Skeletal muscle cell (primary cell): ENCODE data around the gene ELOVL7.
"Not testable (repeated sequence)": the region's sequence is repeated elsewhere in the genome, so short reads cannot be mapped to it uniquely, and the experiment has no call there.

Experiments used
- DNase-seq: peaks from one replicate; pipeline ENCODE4 v3.0.0-alpha.2; 2010; ENCODE audit warnings: low read depth
- H3K4me3 ChIP-seq: 2 replicates; pipeline ENCODE4 v1.5.1; 2011; ENCODE audit warnings: low read depth, mild to moderate bottlenecking, control low read depth, low read length, moderate library complexity

ELOVL7 gene

DNA sequence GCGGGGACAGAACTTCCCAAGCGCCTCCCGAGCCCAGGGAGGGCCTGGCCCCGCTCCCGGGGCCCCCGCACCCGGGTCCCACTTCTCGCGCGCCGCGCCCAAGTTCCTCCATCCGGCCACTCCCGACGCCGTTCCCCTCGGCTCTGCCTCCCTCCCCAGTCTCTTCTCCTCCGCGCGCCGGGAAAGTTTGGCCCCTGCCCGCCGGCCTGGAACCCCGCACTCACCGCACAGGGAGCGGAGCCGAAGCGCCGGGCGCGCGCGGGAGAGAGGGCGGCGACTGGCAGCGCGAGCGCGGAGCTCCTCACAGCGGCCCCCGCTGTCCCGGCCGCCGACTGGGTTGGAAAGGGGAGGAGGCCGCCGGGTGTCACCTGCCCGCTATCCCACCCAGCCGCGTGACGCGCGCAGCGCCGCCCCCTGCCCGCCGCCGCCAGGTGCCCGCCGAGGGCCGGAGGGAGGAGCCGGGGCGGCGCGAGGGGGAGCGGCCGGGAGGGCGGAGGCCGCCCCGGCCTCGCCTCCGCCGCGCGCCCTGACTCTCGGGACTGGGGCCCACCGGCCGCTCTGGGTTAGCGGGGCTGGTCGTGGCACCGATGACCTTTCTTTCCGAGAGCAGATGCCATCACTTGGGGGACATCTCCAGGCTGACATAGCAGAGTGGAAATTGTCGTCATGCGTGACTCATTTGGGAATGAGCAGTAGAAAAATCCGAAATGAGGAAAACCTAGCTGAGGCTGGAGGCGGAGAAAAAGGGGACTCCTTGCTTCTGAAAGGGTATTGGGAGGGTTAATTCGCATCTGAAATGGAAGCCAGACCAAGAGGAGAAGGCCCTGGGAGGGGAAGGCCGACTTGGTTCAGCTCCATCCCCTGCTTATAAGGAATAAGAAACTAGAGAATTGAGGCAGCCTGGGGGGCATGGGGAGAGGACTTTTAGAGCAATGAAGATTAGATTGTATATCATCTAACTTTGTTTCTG is at the start of gene ELOVL7:
TSS of gene ELOVL7 (minus strand) at position 334 of the 970 bp plus-strand sequence. CDS start 56,872 bp downstream, outside the sequence.
- peak within 1 kb of the TSS; percentile 70 for H3K4me3 ChIP-seq
- DNase-seq: no peak

DNA sequence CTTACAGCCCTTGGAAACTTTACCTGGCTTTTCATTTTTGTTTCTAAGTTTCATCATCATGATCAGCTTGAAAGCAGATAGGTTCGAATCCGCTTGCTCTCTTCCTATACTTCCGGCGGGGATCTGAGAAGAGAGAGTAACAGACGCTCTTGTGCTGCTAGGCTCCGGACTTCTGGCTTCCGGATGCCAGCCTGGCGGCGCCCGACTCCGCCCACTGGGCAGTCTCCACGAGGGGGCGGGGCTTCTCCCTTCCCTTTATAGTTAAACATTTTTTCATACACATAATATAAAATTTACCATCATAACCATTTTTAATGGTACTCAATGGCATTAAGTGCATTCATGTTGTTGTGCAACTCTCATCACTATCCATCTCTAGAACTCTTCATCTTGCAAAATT is 49.5 kb upstream of the ELOVL7 start:
- no peak for DNase-seq
- H3K4me3 ChIP-seq: no peak overlapping the region

GRCh38 chr5:60891667-60892066 is 47.6 kb upstream of the ELOVL7 start:
- H3K4me3 ChIP-seq: no peak overlapping the region
- no peak for DNase-seq

DNA sequence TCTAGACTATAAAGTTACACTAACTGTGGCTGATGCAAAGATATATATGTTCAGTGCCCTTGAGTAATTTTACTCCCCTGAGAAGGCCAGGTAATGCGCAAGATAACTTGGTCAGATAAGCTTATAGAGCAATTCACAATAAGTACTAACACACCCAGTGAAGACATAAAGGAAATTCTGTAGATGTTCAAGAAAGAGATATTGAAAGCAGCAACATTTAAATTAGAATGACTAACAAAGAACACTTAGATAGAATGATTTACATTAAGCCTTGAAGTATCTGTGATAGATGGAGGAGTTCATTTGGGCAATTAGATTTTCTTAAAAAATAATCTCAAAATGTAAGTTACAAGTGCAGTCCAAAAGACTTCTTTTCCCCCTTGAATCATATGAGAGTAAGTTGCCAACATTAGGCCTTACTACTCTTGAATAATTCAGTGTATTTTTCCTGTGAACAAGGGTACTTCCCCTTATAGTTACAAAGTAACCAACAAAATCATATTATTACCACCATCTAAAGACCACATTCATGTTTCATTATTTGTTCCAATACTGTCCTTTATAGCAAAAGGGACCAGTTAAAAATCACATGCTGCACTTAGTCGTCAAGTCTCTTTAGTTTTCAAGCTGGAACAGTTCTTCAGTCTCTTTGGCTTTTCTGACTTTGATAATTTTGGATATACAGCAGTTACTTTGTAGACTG is 44.4 kb upstream of the ELOVL7 start:
- no peak for DNase-seq

GRCh38 chr5:60887746-60888145 is 43.7 kb upstream of the ELOVL7 start:
- DNase-seq: no peak

More for the DNA sequence above, 44.4 kb upstream of the ELOVL7 start:
- H3K4me3 ChIP-seq: no peak overlapping the region

GRCh38 chr5:60887096-60887495 is 43.0 kb upstream of the ELOVL7 start:
- H3K4me3 ChIP-seq: no peak overlapping the region
- DNase-seq: no peak

More at GRCh38 chr5:60887746-60888145, 43.7 kb upstream of the ELOVL7 start:
- H3K4me3 ChIP-seq: no peak overlapping the region

- no peak overlapping the region for H3K4me3 ChIP-seq
- no peak for DNase-seq
Observed at GRCh38 chr5:60886158-60886557, 42.1 kb upstream of the ELOVL7 start.

DNA sequence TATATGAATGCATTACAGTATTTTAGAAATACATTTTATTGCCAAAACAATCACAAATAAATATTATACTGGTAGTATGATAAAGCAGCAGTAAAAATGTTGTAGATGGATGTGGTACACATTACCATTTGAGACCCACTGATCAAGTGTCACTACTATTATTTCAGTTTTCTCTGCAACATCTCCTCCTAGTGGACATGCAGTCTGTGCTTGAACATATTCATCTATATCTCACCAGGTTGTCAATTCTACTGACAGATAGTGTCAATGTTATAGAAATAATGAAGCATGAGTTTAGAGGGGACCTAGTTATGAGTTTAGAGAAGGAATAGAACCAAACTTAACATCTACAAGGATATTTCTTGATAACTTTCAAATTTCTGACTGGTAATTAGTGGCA is 39.2 kb upstream of the ELOVL7 start:
- H3K4me3 ChIP-seq: no peak overlapping the region
- no peak for DNase-seq

- DNase-seq: no peak
- no peak overlapping the region for H3K4me3 ChIP-seq
Observed at GRCh38 chr5:60872892-60873291, 28.8 kb upstream of the ELOVL7 start.

DNA sequence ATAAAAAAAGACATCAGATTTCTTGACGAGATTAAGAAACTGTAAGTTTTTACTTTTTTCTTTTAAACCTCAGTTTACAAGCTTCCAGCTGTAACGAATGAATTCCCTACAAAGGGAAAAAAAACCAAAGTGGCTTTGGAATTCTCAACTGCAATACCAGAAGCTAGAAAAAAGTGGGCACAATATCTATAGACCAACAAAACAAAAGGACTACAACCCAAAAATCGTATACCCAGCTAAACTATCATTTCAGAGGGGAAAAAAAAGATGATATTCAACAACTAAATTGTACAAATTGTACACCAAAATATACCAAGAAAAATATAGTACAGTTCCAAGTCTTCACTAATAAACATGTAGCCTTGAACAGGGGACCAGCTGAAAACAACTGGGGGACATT is 26.8 kb upstream of the ELOVL7 start:
- H3K4me3 ChIP-seq: no peak overlapping the region
- DNase-seq: no peak

DNA sequence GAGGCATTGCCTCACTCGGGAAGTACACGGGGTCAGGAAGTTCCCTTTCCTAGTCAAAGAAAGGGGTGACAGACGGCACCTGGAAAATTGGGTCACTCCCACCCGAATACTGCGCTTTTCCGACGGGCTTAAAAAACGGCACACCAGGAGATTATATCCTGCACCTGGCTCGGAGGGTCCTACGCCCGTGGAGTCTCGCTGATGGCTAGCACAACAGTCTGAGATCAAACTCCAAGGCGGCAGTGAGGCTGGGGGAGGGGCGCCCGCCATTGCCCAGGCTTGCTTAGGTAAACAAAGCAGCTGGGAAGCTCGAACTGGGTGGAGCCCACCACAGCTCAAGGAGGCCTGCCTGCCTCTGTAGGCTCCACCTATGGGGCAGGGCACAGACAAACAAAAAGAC is 16.5 kb upstream of the ELOVL7 start:
- not testable (repeated sequence) for H3K4me3 ChIP-seq, DNase-seq

DNA sequence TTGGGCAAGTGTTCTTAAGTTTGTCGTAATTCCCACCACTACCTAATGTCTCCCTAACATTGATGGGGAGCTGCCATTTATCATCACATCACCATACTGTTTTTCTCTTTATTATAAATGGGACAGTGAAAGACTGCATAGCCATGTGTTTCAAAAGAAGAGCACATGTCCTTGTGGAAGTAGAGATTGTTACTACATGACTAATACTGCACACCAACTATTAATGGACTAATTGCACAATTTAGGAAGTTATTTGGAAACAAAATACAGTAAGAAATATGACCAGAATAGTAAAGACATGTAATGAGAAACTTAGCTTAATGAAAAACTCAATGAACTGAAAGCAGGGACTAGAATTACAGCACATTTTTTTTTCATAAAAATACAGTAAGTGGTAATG is 12.0 kb upstream of the ELOVL7 start:
- peak; percentile 14 for DNase-seq
- H3K4me3 ChIP-seq: no peak overlapping the region

DNA sequence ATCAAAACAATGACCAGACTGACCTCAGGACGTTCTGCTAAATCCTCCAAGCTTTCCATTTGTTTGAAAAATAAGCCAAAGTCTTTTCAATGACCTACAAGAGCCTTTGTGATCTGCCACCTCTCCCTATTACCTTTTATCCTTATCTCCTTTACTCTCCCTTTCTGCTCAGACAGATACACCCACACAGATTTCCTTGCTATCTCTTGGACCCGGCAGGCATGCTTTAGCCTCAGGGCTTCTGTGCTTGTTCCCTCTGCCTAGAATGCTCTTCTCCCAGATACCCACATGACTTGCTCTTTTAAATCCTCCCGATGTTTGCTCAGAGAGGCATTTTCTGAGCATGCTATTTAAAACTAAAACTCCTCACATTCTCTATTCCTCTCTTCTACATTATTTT is 8.9 kb upstream of the ELOVL7 start:
- DNase-seq: no peak
- no peak overlapping the region for H3K4me3 ChIP-seq

DNA sequence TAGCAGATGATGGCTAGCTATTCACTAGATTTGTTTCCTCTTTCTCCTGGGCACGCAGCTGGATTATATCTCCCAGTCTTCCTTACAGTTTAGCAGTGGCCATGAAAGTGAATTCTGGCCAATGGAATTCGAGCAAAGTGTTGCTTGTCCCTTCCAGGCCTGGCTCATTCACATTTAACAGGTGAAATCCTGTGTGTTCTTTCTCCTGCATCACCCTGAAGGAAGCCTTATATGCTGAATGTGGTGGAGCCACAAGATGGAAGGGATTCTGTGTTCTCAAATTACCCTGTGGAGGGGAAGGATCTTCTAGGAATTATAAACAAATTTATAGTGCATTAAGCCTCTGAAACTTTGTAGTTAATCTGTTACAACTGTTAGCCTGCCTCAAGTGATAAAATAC is 8.2 kb upstream of the ELOVL7 start:
- H3K4me3 ChIP-seq: no peak overlapping the region
- no peak for DNase-seq

DNA sequence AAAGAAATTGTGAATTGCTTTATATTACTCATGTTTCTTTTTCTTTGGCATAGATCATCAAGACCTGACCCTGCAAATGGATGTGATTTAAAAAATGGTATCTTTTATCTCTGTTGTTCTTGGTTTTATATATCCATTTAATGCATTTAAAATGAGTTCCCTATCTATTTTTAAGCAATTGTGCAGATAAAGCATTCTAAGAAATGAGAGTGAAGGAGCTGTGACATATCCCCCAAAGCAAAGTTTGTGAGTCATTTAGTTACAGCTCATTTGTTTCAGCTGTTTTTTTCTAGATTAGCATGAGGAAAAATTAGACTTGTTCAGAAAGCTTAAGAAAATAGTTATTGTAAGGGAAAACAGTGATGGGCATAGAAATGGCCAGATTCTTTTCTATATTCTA is 7.6 kb upstream of the ELOVL7 start:
- no peak for DNase-seq
- no peak overlapping the region for H3K4me3 ChIP-seq

- H3K4me3 ChIP-seq: no peak overlapping the region
- no peak for DNase-seq
Observed at GRCh38 chr5:60846298-60846697, 2.2 kb upstream of the ELOVL7 start.

- H3K4me3 ChIP-seq: peak overlapping the region; percentile 70
Observed at GRCh38 chr5:60843386-60843935, 608 bp downstream of the ELOVL7 start.

DNA sequence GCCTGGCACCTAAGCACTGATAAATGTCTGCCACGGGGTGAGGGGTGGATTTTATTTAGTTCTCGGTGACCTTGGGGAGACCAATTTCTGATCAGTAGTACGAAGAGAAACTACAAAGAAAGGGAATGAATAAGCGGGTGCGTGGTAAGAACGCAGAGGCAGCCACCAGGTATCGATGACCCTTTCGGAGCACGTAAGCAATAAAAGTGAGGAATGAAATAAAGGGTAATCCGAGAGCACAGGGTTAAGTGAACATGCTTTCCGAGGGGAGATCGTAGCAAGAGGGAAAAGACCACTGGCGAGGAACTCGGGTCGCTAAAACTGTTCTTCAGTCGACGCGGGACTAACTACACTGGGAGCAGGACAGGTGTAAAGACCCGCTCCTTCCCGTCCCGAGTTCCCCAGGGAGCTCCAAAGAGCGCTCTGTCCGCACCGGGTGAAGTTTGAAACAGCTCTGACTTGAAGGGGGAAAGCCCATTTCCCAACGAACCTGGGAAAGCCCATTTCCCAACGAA is 1.1 kb downstream of the ELOVL7 start:
- DNase-seq: no peak
- peak overlapping the region; percentile 70 for H3K4me3 ChIP-seq

More at GRCh38 chr5:60843386-60843935, 608 bp downstream of the ELOVL7 start:
- no peak for DNase-seq

- no peak for DNase-seq
Observed at GRCh38 chr5:60841361-60841760, 2.7 kb downstream of the ELOVL7 start.

DNA sequence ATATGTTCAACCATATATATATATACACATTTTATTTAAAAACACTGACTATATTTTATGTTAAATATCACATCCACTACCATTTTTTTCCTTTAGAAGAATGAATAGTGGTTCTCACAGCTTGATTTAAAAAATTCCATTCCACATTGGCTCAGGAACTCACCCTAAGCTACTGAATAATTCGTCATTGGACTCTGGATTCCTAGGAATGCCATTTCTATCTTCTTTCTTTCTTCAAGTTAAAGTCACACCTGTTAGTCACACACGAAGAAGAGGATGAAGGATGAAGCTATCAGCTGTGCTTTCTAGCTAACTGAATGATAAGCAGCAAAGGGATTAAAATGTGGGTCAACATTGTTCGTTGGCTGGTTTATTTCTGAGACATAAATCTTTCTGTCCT is 7.9 kb downstream of the ELOVL7 start:
- H3K4me3 ChIP-seq: no peak overlapping the region

More at GRCh38 chr5:60841361-60841760, 2.7 kb downstream of the ELOVL7 start:
- H3K4me3 ChIP-seq: no peak overlapping the region

More for the DNA sequence above, 7.9 kb downstream of the ELOVL7 start:
- no peak for DNase-seq
